A549 (cell line): ENCODE results near the gene FGGY. TPM values are rescaled to one million over a fixed set of nuclear protein-coding genes. Genes with fewer than 3 reads are reported as not detected.

ENCODE experiments used
- ATAC-seq, 2 experiments: fragments of 200-7000 bp in 1 of 2; fragments of >200 bp in 1 of 2; cut with Nextera tagmentation in 1 of 2; cut with Tn5 transposase in 1 of 2; 3 replicates each; pipeline versions ENCODE4 v1.8.0 to v1.9.1; 2018 to 2020; ENCODE audit warnings: mild to moderate bottlenecking in 1 of 2, moderate library complexity in 1 of 2
- CTCF ChIA-PET: fragments of 300-600 bp; sonication (Branson Sonifier 250); formaldehyde crosslinking; extraction: SDS; loops from one replicate; lab custom pipeline; 2021; ENCODE audit warnings: antibody characterized with exemption, inconsistent platforms; lab: Yijun Ruan, JAX
- POLR2A ChIA-PET: fragments of 350-600 bp; formaldehyde crosslinking; extraction: SDS; loops from one replicate; lab custom pipeline; 2021; ENCODE audit warnings: antibody characterized with exemption, inconsistent platforms; lab: Yijun Ruan, JAX
- DNase-seq, 2 experiments: peaks; one replicate each; pipeline versions ENCODE4 v3.0.0 to v3.0.0-alpha.2; 2011 to 2016; ENCODE audit warnings: low read depth in 1 of 2, low spot score in 1 of 2
- FAIRE-seq: peaks from 2 replicates; lab custom pipeline; 2011; peaks lifted over from hg19 to GRCh38; lab: Jason Lieb, UNC
- H3K27ac ChIP-seq, 2 experiments: fragments of >200 bp; sonication (Bioruptor Twin); formaldehyde crosslinking; 3 replicates each; pipeline ENCODE4 v1.5.1; 2016 to 2017
- H3K4me1 ChIP-seq: fragments of >200 bp; sonication (Bioruptor Twin); formaldehyde crosslinking; 3 replicates; pipeline ENCODE4 v1.6.1; 2016
- H3K4me2 ChIP-seq: fragments of >200 bp; sonication (Bioruptor Twin); formaldehyde crosslinking; 3 replicates; pipeline ENCODE4 v1.6.1; 2016
- H3K4me3 ChIP-seq: fragments of >200 bp; sonication (Bioruptor Twin); formaldehyde crosslinking; 3 replicates; pipeline ENCODE4 v1.5.1; 2016
- H3K9me3 ChIP-seq: fragments of >200 bp; sonication (Bioruptor Twin); formaldehyde crosslinking; 3 replicates; pipeline ENCODE4 v1.6.1; 2016
- CHD2 ChIP-seq: fragments of 150-350 bp; IDR thresholded peaks from 2 replicates; pipeline ENCODE4 v1.6.1; 2014; ENCODE audit warnings: low read length; ENCODE audit not compliant: partially characterized antibody
- FOSB ChIP-seq: fragments of 250-450 bp; sonication (Bioruptor Pico); IDR thresholded peaks from 2 replicates; pipeline ENCODE4 v1.5.0; 2020; ENCODE audit warnings: mild to moderate bottlenecking, moderate library complexity
- GATA3 ChIP-seq: IDR thresholded peaks from 2 replicates; pipeline ENCODE4 v1.6.1; 2012; ENCODE audit warnings: borderline replicate concordance
- KDM5A ChIP-seq: fragments of 200-600 bp; sonication (generic); IDR thresholded peaks from 2 replicates; pipeline ENCODE4 v1.6.1; 2016; ENCODE audit warnings: antibody characterized with exemption, mild to moderate bottlenecking
- MAFK ChIP-seq: fragments of 450-650 bp; IDR thresholded peaks from 2 replicates; pipeline ENCODE4 v1.6.1; 2014; ENCODE audit not compliant: partially characterized antibody
- MAZ ChIP-seq: fragments of 150-350 bp; IDR thresholded peaks from 2 replicates; pipeline ENCODE4 v1.6.1; 2014; ENCODE audit warnings: antibody characterized with exemption, low read depth, low read length, borderline replicate concordance
- NR3C1 ChIP-seq: fragments of >200 bp; sonication (Bioruptor Twin); formaldehyde crosslinking; IDR thresholded peaks from 3 replicates; pipeline ENCODE4 v1.6.1; 2017
- RFX5 ChIP-seq: fragments of 450-650 bp; IDR thresholded peaks from 2 replicates; pipeline ENCODE4 v1.7.1; 2014; ENCODE audit warnings: antibody characterized with exemption, mild to moderate bottlenecking, moderate library complexity
- RNF2 ChIP-seq: fragments of 200-600 bp; sonication (generic); IDR thresholded peaks from 2 replicates; pipeline ENCODE4 v1.6.1; 2016; ENCODE audit warnings: low read depth, mild to moderate bottlenecking, antibody characterized with exemption, moderate library complexity, borderline replicate concordance
- SMC3 ChIP-seq: fragments of >200 bp; sonication (Bioruptor Twin); formaldehyde crosslinking; IDR thresholded peaks from 3 replicates; pipeline ENCODE4 v1.6.1; 2018; ENCODE audit warnings: inconsistent platforms
- TFCP2L1 ChIP-seq: fragments of 250-450 bp; sonication (Bioruptor Pico); IDR thresholded peaks from 2 replicates; pipeline ENCODE4 v1.5.0; 2021; ENCODE audit warnings: mild to moderate bottlenecking
- ZC3H11A ChIP-seq: fragments of 450-650 bp; IDR thresholded peaks from 2 replicates; pipeline ENCODE4 v1.6.1; 2014; ENCODE audit warnings: antibody characterized with exemption, mild to moderate bottlenecking
- ZFP36 ChIP-seq: fragments of 450-650 bp; IDR thresholded peaks from 2 replicates; pipeline ENCODE4 v1.6.1; 2014; ENCODE audit warnings: borderline replicate concordance; ENCODE audit not compliant: partially characterized antibody
- ZNF302 ChIP-seq: fragments of 250-450 bp; sonication (Bioruptor Pico); IDR thresholded peaks from 2 replicates; pipeline ENCODE4 v1.9.0; 2021; ENCODE audit warnings: inconsistent platforms, mild to moderate bottlenecking, moderate library complexity
- ZSCAN20 ChIP-seq: fragments of 250-450 bp; sonication (Bioruptor Pico); IDR thresholded peaks from 2 replicates; pipeline ENCODE4 v1.8.0; 2022; ENCODE audit warnings: mild to moderate bottlenecking, moderate library complexity
- WGBS: methylation state at CpG from one replicate; pipeline ENCODE4 v1.1.6; 2017; ENCODE audit errors: missing lambda C conversion rate; 5-methylcytosine and 5-hydroxymethylcytosine counted together
- polyA plus RNA-seq, 4 experiments: library from polyadenylated mRNA; depleted of rRNA in 3 of 4; stranded (reverse); fragments of >200 nt; fragmentation: RNase III in 1 of 4; extraction: RNeasy Plus Mini Kit Qiagen cat#74134 plus additional on column Dnase treatment in 1 of 4; gene quantifications; 2 replicates in 3 of 4; 3 replicates in 1 of 4; pipeline ENCODE4 v1.2.3, GENCODE V29; 2011 to 2017
- TF ChIP-seq, protein P1 (sequence below): fragments of 150-350 bp; IDR thresholded peaks from 2 replicates; pipeline ENCODE4 v1.6.1; 2014; ENCODE audit warnings: low read depth, mild to moderate bottlenecking, low read length
- TF ChIP-seq, protein P2 (sequence below): IDR thresholded peaks from 2 replicates; pipeline ENCODE4 v1.6.1; 2012; ENCODE audit warnings: low read depth, borderline replicate concordance
- TF ChIP-seq, protein P3 (sequence below): fragments of >200 bp; sonication (Bioruptor Twin); formaldehyde crosslinking; IDR thresholded peaks from 2 replicates; pipeline ENCODE4 v1.6.1; 2016
- TF ChIP-seq, protein P4 (sequence below): fragments of >200 bp; sonication (Bioruptor Twin); formaldehyde crosslinking; IDR thresholded peaks from 3 replicates; pipeline ENCODE4 v1.5.1; 2016
- TF ChIP-seq, protein P5 (sequence below): fragments of 250-450 bp; sonication (Bioruptor Pico); IDR thresholded peaks from 2 replicates; pipeline ENCODE4 v1.5.0; 2020; ENCODE audit warnings: low read depth, mild to moderate bottlenecking, moderate library complexity

The FGGY gene
- polyA plus RNA-seq, 2 of the 4 experiments (the other 2 are of a cell fraction): 2.9 to 4.8 TPM

DNA sequence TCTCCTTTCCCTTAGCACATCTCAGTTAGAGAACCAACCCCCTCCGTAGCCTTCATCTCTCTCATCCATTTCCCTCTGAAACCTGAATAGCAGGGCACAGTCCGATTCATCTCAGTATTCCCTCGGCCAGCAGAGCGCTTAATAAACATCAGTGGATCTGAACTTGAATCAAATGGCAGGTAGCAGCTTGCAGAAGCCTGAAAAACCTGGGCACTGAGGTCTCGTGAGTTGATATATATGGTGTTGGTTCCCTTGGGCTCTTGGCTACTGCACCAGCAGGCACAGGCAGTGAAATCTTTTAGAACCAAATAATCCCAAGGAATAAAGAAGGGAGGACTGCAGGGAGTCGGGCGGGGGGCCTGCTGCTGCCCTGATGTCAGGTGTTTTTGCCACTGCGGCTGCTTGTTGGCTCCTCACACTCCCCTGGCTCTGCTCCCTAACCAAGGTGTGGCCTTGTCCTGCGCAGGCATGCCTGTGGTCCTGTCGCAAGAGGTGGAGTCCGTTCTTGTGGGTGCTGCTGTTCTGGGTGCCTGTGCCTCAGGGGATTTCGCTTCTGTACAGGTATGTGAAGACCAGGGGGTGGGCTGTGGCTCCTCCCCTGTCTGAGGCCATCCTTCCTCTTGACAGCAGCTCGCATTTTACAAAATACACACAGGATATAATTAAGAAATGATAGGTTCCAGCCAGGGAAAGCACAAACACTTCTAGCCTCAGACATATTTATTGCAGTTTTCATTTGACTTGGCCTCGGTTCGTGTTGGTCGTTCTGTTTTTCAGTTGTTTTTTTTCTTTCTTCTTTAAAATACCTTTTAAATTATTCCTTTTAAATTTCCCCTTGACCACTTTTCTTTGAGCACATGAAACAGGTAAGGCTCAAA lies 376.9 kb downstream of the FGGY start:
- peaks cover 9% of the 10 kb centered on the region; the same call in 2 of the 3 replicates for H3K4me1 ChIP-seq
- 92% methylated on average over 16 of the region's 16 CpGs for WGBS
- no peaks in the 10 kb centered on the region; the same call in 1 of the 3 replicates for H3K9me3 ChIP-seq
- H3K27ac ChIP-seq: no peak overlapping the region; a peak in 1 of 6 replicates
- no peak for ATAC-seq
- TF ChIP-seq GATA3 (no peak), ZC3H11A (no peak)
- ChIA-PET CTCF (interaction anchor here (1.2 kb wide), 1 partner anchor 26 kb away, joined by 4 read pairs; no protein-coding TSS in a partner anchor), POLR2A (no interaction called here)
- H3K4me3 ChIP-seq: no peak overlapping the region
- no peak for DNase-seq
- no peak for FAIRE-seq
- no peak overlapping the region for H3K4me2 ChIP-seq

DNA sequence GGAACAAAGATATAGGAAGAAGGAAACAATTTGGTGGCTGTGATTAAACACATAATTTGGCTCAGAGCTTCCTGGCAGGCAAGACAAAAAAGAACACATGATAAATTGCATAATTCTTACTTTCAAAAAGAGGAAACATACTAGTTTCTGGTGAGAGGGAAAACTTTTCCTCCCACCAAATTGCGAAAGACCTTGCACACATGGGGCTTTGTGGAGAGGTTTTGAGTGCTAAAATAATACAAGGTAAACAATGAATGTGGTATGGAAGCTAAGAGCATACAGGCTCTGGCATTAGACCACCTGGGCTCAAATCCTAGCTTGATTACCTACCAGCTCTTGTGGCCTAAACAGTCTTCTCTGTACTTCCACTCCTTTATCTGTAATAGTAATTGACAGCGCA lies 377.7 kb downstream of the FGGY start:
- H3K27ac ChIP-seq: no peak overlapping the region
- CTCF ChIA-PET: no interaction called here
- TF ChIP-seq, protein P1, sequence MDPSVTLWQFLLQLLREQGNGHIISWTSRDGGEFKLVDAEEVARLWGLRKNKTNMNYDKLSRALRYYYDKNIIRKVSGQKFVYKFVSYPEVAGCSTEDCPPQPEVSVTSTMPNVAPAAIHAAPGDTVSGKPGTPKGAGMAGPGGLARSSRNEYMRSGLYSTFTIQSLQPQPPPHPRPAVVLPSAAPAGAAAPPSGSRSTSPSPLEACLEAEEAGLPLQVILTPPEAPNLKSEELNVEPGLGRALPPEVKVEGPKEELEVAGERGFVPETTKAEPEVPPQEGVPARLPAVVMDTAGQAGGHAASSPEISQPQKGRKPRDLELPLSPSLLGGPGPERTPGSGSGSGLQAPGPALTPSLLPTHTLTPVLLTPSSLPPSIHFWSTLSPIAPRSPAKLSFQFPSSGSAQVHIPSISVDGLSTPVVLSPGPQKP: no peak
- TF ChIP-seq RFX5 (no peak), MAFK (no peak), ZSCAN20 (CRISPR knock-in tag) (no peak), ZFP36 (no peak), CHD2 (no peak), NR3C1 (no peak), RNF2 (no peak), MAZ (no peak), FOSB (CRISPR knock-in tag) (no peak), SMC3 (no peak), ZNF302 (CRISPR knock-in tag) (no peak), KDM5A (no peak), TFCP2L1 (CRISPR knock-in tag) (no peak)
- TF ChIP-seq, protein P2, sequence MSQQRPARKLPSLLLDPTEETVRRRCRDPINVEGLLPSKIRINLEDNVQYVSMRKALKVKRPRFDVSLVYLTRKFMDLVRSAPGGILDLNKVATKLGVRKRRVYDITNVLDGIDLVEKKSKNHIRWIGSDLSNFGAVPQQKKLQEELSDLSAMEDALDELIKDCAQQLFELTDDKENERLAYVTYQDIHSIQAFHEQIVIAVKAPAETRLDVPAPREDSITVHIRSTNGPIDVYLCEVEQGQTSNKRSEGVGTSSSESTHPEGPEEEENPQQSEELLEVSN: no peak
- TF ChIP-seq, protein P3, sequence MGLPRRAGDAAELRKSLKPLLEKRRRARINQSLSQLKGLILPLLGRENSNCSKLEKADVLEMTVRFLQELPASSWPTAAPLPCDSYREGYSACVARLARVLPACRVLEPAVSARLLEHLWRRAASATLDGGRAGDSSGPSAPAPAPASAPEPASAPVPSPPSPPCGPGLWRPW: no peak
- TF ChIP-seq, protein P4, sequence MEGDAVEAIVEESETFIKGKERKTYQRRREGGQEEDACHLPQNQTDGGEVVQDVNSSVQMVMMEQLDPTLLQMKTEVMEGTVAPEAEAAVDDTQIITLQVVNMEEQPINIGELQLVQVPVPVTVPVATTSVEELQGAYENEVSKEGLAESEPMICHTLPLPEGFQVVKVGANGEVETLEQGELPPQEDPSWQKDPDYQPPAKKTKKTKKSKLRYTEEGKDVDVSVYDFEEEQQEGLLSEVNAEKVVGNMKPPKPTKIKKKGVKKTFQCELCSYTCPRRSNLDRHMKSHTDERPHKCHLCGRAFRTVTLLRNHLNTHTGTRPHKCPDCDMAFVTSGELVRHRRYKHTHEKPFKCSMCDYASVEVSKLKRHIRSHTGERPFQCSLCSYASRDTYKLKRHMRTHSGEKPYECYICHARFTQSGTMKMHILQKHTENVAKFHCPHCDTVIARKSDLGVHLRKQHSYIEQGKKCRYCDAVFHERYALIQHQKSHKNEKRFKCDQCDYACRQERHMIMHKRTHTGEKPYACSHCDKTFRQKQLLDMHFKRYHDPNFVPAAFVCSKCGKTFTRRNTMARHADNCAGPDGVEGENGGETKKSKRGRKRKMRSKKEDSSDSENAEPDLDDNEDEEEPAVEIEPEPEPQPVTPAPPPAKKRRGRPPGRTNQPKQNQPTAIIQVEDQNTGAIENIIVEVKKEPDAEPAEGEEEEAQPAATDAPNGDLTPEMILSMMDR: no peak
- TF ChIP-seq, protein P5, sequence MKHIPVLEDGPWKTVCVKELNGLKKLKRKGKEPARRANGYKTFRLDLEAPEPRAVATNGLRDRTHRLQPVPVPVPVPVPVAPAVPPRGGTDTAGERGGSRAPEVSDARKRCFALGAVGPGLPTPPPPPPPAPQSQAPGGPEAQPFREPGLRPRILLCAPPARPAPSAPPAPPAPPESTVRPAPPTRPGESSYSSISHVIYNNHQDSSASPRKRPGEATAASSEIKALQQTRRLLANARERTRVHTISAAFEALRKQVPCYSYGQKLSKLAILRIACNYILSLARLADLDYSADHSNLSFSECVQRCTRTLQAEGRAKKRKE (CRISPR knock-in tag): no peak
- H3K4me2 ChIP-seq: no peak overlapping the region
- no peak overlapping the region for H3K4me3 ChIP-seq
- FAIRE-seq (no peak), ATAC-seq (no peak), DNase-seq (no peak)
- no peaks in the 10 kb centered on the region; the same call in 1 of the 3 replicates for H3K9me3 ChIP-seq
- 95% methylated on average over 2 of the region's 2 CpGs for WGBS
- peaks cover 10% of the 10 kb centered on the region; the same call in 2 of the 3 replicates for H3K4me1 ChIP-seq
- POLR2A ChIA-PET: no interaction called here
